CD4-positive, alpha-beta T cell treated with Interferon gamma for 1 hour (primary cell): ENCODE data around the gene IL15RA.
"Not testable (repeated sequence)": the region's sequence is repeated elsewhere in the genome, so short reads cannot be mapped to it uniquely, and the experiment has no call there.

Source experiments
- DNase-seq: peaks from one replicate; pipeline ENCODE4 v3.0.0-alpha.2; 2020

IL15RA gene

GRCh38 chr10:5968681-5969453, 8.5 kb downstream of the IL15RA start:
- no peak for DNase-seq

DNA sequence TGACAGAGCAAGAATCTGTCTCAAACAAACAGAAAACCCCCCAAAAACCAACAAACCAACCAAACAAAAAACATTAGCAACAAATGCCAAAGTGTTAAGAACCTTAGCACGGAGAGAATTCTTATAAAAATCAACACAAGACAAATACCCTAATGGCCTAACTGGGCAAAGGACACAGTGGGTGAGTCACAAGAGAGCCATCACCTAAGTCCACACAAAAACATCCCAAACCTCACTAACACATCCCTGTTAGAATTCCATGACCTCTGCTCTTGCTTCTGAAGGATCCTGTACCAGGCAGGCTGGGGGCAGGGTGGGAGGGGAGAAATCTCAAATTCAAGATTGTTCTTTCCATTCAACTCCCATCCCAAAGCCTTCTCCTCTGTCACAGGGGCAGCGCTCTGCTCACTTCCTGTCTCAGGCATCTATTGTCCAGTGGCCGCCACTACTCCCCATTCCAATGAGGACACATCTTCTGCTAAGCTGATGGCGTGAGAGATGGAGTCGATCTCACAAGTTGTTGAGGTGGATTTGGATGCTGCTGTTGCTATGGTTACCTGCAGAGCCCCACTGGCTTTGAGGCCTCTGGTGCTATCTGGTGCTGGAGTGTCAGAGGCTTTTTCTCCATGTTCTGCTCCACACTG, 9.2 kb downstream of the IL15RA start:
- no peak for DNase-seq

DNA sequence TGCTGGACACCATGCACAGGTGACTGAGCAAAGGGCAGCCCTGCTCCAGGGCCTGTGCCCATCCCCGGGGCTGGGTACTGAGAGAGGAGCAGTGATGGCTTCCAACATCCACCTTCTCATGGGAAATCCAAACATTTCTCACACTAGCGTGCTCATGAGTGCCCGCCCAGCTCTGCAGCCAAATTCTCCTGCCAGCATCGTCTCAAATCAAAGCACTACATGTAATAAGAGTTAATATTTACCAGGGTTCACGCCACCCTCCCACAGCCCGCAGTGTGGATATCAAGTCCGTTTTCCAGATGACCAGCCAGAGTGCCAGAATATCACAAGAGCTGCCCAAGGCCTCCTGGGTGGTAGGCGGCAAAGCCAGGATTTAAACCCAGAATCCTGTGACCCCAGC, 12.1 kb downstream of the IL15RA start:
- DNase-seq = no peak

GRCh38 chr10:5964736-5965135, 12.6 kb downstream of the IL15RA start:
- no peak for DNase-seq

DNA sequence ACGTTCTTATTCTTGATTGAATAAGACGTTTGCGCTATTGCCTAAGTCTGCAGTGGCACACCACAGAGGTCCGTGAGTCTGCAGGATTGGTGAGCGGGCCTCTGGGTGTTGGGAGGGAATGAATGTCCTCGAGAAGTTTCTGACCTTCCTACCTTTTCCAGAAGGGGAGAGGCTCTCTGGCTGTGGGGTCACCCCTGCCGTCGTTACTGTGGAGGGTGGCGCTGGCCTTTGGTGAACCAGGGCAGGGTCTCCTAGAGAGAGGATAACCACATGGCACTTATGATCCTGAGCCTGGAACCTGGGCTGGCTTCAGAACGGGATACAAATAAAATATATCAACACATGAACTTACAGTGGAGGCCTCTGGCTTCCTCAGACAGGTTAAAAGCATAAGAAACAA, 13.8 kb downstream of the IL15RA start:
- DNase-seq = no peak

DNA sequence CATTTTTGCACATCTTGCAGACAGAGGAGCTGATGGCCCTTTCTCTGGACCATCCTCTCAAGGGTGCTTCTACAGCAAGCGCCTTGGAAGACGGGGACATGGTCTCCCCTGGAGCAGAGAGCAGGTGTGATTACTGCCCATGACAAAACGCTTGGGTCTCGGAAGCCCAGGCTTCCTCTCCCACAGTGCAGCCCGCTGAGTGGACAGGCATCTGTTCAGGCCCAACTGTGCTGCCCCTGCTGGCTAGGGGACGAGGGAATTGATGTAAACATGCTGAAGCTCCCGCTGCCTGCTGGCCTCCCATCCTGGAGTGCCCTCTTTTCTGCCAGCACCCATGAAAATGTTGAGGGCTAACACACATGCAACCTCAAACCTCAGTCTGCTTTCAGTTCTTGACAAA, 14.3 kb downstream of the IL15RA start:
- no peak for DNase-seq

DNA sequence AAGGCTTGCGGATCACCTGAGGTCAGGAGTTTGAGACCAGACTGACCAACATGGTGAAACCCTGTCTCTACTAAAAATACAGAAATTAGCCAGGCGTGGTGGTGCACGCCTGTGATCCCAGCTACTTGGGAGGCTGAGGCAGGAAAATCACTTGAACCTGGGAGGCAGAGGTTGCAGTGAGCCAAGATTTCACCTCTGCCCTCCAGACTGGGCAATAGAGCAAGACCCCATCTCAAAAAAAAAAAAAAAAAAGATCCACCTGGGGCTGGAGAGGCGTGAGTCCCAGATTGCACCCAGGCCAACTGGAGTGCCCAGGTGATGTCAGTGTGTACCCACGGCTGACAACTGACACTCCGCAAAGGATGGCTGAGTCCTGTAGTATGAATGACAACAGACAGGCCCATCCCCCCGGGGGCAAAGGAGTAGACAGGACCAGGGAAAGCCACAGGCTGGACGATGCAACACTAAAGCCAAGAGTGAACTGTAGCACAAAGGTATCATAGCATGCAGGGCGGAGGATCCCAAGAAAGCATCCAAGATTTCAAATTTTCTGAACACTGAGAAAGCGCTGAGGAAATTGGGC, 14.9 kb downstream of the IL15RA start:
- DNase-seq = not testable (repeated sequence)

DNA sequence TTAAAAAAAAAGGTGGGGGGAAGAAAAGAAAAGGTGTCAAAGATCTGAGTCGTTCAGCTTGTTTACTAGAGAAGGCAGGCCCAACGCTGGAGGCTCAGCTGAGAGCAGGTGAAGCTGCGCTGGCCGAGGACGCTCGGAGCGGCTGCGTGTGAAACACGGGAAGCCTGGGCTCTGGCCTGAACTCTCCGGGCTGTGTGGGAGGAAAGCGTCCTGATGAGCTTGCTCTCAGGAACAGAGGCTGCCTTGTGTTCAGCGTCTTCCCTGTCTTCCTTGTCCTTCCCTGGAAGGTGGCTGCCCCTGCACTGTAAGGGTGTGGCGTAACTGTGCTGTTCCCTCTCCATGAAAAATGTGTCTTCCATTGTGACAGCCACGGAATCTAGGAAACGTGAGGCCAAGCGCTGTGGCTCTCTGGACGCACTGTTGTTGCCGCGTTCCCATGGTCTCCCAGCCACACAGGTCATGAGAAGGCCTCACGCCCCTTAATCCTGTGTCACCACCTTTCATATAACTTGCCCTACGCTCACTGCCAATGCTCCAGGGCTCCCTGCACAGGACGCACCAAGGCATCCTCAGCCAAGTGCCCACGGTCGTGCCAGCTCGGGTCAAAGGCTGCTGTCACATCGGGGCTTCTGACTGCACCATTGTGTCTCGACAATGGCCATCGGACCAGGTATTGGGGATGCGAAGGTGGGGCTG, 15.8 kb downstream of the IL15RA start:
- no peak for DNase-seq

- not testable (repeated sequence) for DNase-seq
Observed at GRCh38 chr10:5960973-5961275, 16.4 kb downstream of the IL15RA start.

DNA sequence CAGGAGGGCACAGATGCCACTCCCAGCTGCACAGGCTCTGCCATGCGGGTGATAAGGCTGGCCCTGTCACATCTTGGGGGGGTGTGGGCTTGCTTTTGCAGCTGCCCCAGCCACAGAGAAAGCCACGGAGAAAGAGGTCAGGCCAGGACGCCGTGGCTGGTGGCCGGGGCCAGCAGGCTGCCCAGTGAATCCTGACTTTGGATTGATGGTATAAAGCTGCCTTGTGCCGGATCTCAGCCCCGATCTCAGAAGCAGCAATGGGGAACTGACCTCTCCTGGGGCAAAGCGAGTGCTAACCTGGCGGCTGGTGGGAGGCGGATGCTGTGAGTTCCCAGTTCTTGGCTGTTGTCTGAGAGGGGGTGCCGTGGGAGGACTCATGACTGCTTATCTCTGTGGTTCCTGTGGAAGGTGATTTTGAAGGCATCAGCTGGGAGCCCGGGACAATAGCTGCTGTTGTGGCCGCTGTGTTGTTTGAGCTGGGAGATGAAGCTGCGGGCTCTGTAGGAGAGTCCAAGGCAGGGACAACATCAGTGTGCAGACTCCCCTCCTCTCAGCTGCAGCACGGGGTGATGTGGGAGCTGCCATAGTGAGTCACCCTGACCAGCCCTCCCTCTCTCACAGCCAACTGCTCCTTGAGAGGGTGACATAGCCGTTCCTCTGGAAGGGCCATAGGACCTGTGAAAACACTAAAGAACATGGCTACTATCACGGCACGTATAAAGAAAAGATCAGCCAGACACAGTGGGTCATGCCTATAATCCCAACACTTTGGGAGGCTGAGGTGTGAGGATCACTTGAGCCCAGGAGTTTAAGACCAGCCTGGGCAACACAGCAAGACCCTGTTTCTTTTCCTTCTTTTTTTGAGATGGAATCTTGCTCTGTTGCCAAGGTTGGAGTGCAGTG, 17.0 kb downstream of the IL15RA start:
- no peak for DNase-seq

DNA sequence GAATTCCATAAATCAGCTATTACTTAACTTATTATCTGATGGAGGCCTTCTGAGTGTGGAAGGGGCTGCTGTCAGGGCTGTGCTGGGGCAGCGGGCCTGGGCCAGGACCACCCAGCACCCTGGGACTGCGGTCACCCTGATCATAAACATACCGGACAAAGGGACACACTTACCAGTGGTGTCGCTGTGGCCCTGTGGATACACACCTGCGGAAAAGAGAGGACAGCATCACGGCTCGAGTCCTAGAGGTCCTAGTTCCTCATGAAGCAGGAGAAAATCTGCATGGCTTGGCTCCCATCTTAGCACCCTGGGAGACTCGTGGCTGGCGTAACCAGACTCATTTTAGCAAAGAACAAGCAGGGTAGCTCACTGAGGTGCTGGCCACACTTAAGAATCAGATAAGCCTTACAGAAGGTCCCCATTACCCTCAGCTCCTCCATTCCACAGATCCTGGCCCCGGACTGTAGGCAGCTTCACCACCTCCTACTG, 17.7 kb downstream of the IL15RA start:
- no peak for DNase-seq

- DNase-seq = no peak
Observed at GRCh38 chr10:5959142-5959541, 18.2 kb downstream of the IL15RA start.

GRCh38 chr10:5958675-5959074, 18.7 kb downstream of the IL15RA start:
- DNase-seq = no peak

DNA sequence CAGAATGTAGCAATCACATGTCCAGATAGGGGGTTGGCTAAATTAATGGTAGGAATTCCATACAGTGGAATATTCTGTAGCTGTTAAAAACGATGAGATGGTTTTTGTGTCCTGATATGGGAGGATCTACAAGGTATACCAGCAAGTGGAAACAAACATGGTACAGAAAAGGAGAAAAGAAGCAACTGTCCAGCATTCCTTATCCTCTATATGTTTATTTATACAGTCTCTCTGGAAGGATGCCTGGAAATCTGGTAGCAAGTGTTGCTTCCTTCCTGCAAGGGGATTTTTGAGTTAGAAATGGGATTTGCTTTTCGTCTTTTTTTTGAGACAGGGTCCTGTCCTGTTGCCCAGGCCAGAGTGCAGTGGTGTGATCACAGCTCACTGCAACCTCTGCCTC, 19.3 kb downstream of the IL15RA start:
- no peak for DNase-seq

DNA sequence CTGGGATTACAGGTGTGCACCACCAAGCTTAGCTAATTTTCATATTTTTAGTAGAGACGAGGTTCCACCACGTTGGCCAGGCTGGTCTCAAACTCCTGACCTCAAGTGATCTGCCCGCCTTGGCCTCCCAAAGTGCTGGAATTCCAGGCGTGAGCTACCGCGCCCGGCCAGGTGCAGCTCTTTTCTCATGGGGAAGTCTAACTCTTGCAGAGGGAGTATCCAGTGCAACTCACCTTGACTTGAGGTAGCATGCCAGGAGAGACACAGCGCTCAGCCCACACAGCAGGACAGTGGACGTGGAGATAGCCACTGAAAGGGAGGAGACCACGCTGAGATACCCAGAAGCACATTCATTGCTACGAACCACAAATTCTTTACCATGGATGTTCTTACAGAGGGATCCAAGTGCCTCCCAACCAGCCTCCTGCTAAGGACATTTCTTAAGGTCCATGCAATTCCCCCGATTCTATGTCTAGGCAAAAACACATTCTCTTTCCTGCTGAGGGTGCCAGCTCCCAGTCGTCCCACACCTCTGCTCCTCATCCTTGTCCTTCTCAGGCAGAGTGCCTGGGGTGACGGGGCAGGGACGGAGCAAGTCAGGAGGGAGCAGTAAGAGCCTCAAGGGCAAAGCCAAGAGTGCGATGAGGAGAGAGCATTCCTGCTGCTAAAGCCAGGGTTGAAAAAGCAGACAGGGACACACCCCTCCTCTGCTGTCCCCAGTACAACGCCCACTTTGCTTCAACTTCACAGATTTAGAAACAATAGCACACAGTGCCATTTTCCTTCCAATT, 21.0 kb downstream of the IL15RA start:
- no peak for DNase-seq

GRCh38 chr10:5953676-5954075, 23.7 kb downstream of the IL15RA start:
- DNase-seq = no peak

DNA sequence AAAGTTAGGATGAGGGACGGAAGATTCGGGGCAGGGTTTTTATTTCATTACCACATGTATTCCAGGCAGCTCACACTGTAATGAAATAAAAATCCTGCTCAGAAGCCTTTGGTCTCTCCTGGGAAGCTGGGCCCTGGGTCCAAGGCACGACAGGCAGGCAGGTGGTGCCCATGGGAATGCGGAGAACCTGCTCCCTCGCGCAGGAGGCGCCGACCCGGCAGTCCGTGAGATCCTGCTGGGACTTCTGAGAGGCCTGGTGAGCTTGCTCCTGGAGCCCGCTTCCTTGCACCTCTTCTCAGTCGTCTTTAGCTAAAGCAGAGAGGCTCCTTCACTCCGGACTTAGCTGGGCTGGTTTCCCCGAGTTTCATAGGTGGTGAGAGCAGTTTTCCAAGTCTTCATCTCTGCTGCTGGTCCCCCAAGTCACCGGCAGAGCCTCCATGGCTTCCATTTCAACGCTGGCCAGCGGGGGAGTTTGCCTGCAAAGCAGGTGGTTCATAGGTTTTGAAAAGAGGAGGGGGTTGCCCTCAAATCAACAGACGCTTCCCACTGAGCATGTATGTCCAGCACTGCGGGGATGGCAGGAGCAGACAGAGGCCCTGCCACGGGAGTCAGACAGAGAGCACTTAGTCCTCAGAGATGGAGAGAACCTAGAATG, 24.5 kb downstream of the IL15RA start:
- DNase-seq = no peak

DNA sequence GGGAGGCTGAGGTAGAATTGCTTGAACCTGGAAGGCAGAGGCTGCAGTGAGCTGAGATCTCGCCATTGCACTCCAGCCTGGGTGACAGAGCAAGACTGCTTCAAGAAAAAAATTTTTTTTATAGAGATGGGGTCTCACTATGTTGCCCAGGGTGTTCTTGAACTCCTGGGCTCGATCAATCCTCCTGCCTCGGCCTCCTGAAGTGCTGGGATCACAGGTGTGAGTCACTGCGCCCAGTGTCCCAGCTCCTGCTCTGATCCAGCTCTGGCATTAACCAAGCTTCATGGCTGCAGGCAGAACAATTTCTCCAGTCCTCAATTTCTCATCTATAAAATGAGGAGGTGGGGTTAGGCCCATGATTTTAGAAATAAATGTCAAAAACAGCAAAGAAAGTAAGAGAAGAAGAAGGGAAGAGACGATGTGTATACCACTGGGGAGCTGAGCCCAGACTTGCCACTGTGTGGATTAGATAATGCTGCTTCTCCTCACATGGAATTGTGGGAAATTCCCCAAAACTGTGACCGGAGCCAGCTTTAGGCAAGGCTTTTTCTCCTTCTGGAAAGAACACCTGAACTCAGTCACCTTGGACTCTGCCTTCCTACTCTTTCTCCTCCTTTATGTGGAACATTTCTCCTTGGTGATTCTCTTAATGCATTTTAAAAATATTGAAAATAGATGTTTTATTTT, 25.5 kb downstream of the IL15RA start:
- DNase-seq = no peak

DNA sequence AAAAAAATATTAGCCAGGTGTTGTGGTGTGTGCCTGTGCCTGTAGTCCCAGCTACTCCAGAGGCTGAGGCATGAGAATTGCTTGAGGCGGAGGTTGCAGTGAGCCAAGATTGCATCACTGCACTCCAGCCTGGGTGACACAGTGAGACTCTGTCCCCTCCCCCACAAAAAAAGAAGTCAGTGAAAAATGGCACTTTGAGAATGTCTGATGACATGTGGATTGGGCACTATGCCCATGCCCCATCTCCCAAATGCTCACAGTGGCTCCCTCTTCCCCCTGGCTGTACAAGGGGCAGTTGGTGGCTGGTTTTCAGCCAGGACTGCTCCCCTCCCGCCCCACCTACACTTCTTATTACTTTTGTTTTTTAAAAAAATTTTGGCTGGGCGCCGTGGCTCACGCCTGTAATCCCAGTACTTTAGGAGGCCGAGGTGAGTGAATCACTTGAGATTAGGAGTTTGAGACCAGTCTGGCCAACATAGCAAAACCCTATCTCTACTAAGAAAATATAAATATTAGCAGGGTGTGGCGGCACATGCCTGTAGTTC, 26.1 kb downstream of the IL15RA start:
- DNase-seq = peak; percentile 19

GRCh38 chr10:5949009-5949759, 28.2 kb downstream of the IL15RA start:
- no peak for DNase-seq
